Upper lobe of right lung (tissue), 1 donor: ENCODE measurements around the gene TMEM151B. TPM values are rescaled to one million over a fixed set of nuclear protein-coding genes. Genes with fewer than 3 reads are reported as not detected.
"Not testable (repeated sequence)": the region's sequence is repeated elsewhere in the genome, so short reads cannot be mapped to it uniquely, and the experiment has no call there.

Experiments used
- ATAC-seq: fragments of 200-7000 bp; cut with Tn5 transposase; one replicate; pipeline ENCODE4 v1.9.1; 2020; ENCODE audit warnings: mild to moderate bottlenecking, moderate library complexity
- DNase-seq: peaks from one replicate; pipeline ENCODE4 v3.0.0-alpha.2; 2020
- H3K27ac ChIP-seq: fragments of 200-600 bp; one replicate; pipeline ENCODE4 v1.8.0; 2022
- H3K27me3 ChIP-seq: fragments of 200-600 bp; one replicate; pipeline ENCODE4 v1.8.0; 2022; ENCODE audit warnings: mild to moderate bottlenecking
- H3K36me3 ChIP-seq: fragments of 200-600 bp; one replicate; pipeline ENCODE4 v1.8.0; 2022
- H3K4me1 ChIP-seq: fragments of 200-600 bp; one replicate; pipeline ENCODE4 v1.8.0; 2022
- H3K4me3 ChIP-seq: fragments of 200-600 bp; one replicate; pipeline ENCODE4 v1.8.0; 2022; ENCODE audit warnings: mild to moderate bottlenecking
- H3K9me3 ChIP-seq: fragments of 200-600 bp; one replicate; pipeline ENCODE4 v1.8.0; 2022
- intact Hi-C: fragments of 100-400 bp; cut with DNase I; formaldehyde crosslinking; loops from one replicate; pipeline ENCODE4 v1.11.0; 2022
- total RNA-seq: library from RNA; stranded (reverse); fragmentation: NEBNext Ultra II Directional; extraction: Animal tissue kit (Norgen Biotek cat#: 25700); gene quantifications from one replicate; pipeline ENCODE4 v1.2.1, GENCODE V29; 2021
- TF ChIP-seq, protein P1 (sequence below): fragments of 200-600 bp; IDR thresholded peaks from one replicate; pipeline ENCODE4 v1.8.0; 2022; ENCODE audit warnings: antibody characterized with exemption
- donor health status: DM: no; HTN: yes; CAD: no; lungs with severe emphysema.

Gene TMEM151B
- total RNA-seq, 1 donor from 2014 or later: not detected

DNA sequence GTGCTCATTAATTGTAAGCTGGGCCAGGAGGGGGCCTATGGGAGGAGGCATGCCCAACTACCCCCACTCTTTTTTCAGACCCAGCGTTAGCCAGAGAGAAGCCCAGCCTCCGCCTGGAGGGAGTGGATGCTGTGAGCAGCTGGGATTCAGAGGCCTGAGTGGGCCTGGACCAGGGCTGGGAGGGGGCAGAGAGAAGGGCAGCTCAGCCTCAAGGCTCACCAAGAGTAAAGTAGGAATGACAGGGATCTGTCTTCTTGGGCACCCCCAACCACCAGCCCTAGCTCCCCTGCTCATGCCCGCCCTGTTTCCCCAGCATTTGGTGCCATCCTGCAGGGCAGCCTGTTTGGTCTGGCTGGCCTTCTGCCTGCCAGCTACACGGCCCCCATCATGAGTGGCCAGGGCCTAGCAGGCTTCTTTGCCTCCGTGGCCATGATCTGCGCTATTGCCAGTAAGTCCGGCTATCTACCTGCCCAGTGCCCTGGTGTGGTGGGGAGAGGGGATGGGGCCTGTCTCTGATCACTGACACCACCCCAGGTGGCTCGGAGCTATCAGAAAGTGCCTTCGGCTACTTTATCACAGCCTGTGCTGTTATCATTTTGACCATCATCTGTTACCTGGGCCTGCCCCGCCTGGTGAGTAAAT lies 40.1 kb upstream of the TMEM151B start:
- no peak overlapping the region for H3K4me3 ChIP-seq
- peaks cover 29% of the 10 kb centered on the region for H3K4me1 ChIP-seq
- TF ChIP-seq, protein P1, sequence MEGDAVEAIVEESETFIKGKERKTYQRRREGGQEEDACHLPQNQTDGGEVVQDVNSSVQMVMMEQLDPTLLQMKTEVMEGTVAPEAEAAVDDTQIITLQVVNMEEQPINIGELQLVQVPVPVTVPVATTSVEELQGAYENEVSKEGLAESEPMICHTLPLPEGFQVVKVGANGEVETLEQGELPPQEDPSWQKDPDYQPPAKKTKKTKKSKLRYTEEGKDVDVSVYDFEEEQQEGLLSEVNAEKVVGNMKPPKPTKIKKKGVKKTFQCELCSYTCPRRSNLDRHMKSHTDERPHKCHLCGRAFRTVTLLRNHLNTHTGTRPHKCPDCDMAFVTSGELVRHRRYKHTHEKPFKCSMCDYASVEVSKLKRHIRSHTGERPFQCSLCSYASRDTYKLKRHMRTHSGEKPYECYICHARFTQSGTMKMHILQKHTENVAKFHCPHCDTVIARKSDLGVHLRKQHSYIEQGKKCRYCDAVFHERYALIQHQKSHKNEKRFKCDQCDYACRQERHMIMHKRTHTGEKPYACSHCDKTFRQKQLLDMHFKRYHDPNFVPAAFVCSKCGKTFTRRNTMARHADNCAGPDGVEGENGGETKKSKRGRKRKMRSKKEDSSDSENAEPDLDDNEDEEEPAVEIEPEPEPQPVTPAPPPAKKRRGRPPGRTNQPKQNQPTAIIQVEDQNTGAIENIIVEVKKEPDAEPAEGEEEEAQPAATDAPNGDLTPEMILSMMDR: no peak
- H3K9me3 ChIP-seq: no peaks in the 10 kb centered on the region
- H3K27ac ChIP-seq: no peak overlapping the region
- no peaks in the 10 kb centered on the region for H3K27me3 ChIP-seq
- intact Hi-C loops: no loop called here
- no peak for ATAC-seq
- no peak for DNase-seq
- peaks cover 38% of the 10 kb centered on the region for H3K36me3 ChIP-seq

DNA sequence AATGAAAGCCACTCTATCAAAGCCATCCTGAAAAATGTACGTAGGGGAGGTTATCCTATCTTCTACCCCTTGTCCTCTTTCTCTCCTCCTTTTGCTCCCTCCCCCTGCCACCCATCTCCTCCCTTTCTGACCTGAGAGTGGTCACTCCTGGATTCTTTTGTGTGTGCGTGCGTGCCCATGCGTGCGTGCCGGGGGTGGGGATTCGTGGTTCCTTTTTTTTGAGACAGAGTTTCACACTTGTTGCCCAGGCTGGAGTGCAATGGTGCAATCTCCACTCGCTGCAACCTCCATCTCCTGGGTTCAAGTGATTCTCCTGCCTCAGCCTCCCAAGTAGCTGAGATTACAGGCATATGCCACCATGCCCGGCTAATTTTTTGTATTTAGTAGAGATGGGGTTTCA lies 38.8 kb upstream of the TMEM151B start:
- H3K9me3 ChIP-seq, DNase-seq, H3K27ac ChIP-seq, intact Hi-C loops, H3K27me3 ChIP-seq, H3K4me3 ChIP-seq, ATAC-seq: not testable (repeated sequence)
- Histone ChIP-seq H3K36me3 (peaks cover 38% of the 10 kb centered on the region), H3K4me1 (peaks cover 25% of the 10 kb centered on the region)

DNA sequence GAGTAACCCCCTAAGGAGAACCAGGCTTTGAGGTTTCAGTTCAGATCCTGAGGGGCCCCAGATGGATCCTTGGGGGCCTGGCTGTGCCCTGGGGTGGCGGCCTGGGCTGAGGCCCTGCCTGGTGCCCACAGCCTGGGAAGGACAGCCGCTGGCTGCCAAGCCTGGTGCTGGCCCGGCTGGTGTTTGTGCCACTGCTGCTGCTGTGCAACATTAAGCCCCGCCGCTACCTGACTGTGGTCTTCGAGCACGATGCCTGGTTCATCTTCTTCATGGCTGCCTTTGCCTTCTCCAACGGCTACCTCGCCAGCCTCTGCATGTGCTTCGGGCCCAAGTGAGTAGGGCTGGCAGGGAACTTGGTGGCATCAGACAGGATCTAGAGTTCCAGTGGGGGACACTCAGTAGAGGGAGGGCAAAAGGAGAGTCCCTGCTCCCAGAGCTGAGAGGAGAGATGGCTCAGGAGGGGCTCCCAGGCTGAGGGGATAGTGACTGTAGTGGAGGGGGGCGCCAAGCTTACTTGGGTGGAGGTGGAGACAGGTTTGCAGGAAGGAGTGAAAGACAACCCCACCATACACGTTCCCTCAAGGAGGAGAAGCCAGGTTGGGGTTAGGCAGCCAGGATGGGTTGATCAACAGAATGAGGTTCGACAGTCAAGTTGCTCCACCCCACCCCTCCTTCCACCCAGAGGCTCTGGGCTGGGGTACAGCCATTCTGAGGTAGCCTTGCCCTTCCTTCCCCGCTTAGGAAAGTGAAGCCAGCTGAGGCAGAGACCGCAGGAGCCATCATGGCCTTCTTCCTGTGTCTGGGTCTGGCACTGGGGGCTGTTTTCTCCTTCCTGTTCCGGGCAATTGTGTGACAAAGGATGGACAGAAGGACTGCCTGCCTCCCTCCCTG lies 37.3 kb upstream of the TMEM151B start:
- Histone ChIP-seq H3K27ac (no peak overlapping the region), H3K4me3 (no peak overlapping the region), H3K27me3 (no peaks in the 10 kb centered on the region), H3K36me3 (peaks cover 38% of the 10 kb centered on the region), H3K9me3 (no peaks in the 10 kb centered on the region), H3K4me1 (peaks cover 30% of the 10 kb centered on the region)
- TF ChIP-seq, protein P1: no peak
- ATAC-seq (no peak), DNase-seq (no peak)
- intact Hi-C loops: no loop called here

DNA sequence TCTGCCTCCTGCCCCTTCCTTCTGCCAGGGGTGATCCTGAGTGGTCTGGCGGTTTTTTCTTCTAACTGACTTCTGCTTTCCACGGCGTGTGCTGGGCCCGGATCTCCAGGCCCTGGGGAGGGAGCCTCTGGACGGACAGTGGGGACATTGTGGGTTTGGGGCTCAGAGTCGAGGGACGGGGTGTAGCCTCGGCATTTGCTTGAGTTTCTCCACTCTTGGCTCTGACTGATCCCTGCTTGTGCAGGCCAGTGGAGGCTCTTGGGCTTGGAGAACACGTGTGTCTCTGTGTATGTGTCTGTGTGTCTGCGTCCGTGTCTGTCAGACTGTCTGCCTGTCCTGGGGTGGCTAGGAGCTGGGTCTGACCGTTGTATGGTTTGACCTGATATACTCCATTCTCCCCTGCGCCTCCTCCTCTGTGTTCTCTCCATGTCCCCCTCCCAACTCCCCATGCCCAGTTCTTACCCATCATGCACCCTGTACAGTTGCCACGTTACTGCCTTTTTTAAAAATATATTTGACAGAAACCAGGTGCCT lies 36.6 kb upstream of the TMEM151B start:
- H3K9me3 ChIP-seq: no peaks in the 10 kb centered on the region
- intact Hi-C loops: no loop called here
- ATAC-seq: no peak
- no peaks in the 10 kb centered on the region for H3K27me3 ChIP-seq
- no peak overlapping the region for H3K4me3 ChIP-seq
- TF ChIP-seq, protein P1: no peak
- H3K36me3 ChIP-seq: peaks cover 38% of the 10 kb centered on the region
- H3K4me1 ChIP-seq: peaks cover 30% of the 10 kb centered on the region
- peak overlapping the region; percentile 65 for H3K27ac ChIP-seq
- no peak for DNase-seq

DNA sequence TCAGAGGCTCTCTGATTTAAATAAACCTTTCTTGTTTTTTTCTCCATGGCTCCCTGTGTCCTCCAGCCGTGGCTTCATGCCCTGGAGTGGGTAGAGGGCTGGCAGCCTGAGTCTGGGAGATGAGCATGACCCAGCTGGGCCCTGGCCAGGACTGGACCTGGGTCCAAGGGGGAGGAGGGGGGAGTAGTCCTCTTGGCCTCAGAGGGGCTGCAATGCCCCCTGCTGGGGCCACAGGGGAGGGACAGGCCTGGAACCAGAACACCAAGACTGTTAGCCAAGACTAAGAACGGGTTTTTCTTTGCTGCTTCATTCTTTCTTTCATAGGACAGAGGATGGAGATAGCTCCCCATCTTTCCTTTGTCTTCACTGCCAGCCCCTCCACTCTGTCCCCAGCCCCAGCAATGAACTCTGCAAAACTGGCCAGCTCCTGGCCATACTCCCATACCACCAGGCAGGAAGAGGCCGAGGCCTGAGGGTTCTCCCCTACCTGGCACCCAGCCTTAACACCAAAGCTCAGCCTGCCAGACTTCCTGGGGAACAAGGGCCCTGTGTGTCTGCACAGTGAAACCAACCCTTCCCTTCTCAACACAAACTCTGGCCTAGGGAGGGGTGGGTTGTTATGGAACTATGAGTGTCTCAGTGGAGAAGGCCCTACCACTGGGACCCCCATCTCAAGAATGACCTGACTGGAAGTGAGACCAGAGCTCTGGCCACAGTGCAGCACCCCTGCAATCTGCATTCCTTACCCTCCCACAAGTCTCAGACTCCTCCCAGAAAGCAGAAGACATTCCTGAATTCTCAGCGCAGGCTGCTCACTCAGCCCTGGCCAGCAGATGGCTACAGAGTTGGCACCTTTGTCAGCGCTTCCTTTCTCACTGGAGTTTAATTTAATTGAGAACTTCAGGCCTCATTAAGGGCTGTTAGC lies 35.9 kb upstream of the TMEM151B start:
- Histone ChIP-seq H3K27me3 (no peaks in the 10 kb centered on the region), H3K4me1 (peaks cover 30% of the 10 kb centered on the region), H3K27ac (peak overlapping the region; percentile 65), H3K9me3 (no peaks in the 10 kb centered on the region), H3K36me3 (peaks cover 37% of the 10 kb centered on the region), H3K4me3 (no peak overlapping the region)
- DNase-seq (peak; percentile 75), ATAC-seq (peak; percentile 60)
- intact Hi-C loops: loop anchor here (5.0 kb wide), 1 partner anchor 52 kb away; no protein-coding TSS in a partner anchor
- TF ChIP-seq, protein P1: peak; percentile 71
